PFSK-1 (cell line): ENCODE measurements around the gene ADAMTSL1.

Source experiments
- POLR2AphosphoS5 ChIP-seq: IDR thresholded peaks from 2 replicates; pipeline ENCODE4 v1.6.1; 2012; ENCODE audit warnings: low read depth, mild to moderate bottlenecking, control low read depth, low read length, moderate library complexity
- TAF1 ChIP-seq: IDR thresholded peaks from 2 replicates; pipeline ENCODE4 v1.6.1; 2012; ENCODE audit warnings: low read length, control low read depth, borderline replicate concordance; ENCODE audit not compliant: insufficient read depth
- TF ChIP-seq, protein P1 (sequence below), 2 experiments: IDR thresholded peaks; 2 replicates each; pipeline versions ENCODE4 v1.6.1 to v1.8.0; 2011 to 2012; ENCODE audit warnings: low read depth in 2 of 2, low read length in 2 of 2, control low read depth in 1 of 2, inconsistent platforms in 1 of 2, mild to moderate bottlenecking in 1 of 2, moderate library complexity in 1 of 2; ENCODE audit not compliant: insufficient read depth in 1 of 2

- TF ChIP-seq, protein P1, sequence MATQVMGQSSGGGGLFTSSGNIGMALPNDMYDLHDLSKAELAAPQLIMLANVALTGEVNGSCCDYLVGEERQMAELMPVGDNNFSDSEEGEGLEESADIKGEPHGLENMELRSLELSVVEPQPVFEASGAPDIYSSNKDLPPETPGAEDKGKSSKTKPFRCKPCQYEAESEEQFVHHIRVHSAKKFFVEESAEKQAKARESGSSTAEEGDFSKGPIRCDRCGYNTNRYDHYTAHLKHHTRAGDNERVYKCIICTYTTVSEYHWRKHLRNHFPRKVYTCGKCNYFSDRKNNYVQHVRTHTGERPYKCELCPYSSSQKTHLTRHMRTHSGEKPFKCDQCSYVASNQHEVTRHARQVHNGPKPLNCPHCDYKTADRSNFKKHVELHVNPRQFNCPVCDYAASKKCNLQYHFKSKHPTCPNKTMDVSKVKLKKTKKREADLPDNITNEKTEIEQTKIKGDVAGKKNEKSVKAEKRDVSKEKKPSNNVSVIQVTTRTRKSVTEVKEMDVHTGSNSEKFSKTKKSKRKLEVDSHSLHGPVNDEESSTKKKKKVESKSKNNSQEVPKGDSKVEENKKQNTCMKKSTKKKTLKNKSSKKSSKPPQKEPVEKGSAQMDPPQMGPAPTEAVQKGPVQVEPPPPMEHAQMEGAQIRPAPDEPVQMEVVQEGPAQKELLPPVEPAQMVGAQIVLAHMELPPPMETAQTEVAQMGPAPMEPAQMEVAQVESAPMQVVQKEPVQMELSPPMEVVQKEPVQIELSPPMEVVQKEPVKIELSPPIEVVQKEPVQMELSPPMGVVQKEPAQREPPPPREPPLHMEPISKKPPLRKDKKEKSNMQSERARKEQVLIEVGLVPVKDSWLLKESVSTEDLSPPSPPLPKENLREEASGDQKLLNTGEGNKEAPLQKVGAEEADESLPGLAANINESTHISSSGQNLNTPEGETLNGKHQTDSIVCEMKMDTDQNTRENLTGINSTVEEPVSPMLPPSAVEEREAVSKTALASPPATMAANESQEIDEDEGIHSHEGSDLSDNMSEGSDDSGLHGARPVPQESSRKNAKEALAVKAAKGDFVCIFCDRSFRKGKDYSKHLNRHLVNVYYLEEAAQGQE (IDR thresholded peaks at IDR 0.05; ENCODE audit: insufficient read depth in 1 of 2, low read depth in 2 of 2, low read length in 2 of 2) = no peak
- TF ChIP-seq POLR2AphosphoS5 (no peak), TAF1 (no peak)
Observed at GRCh38 chr9:18786911-18787650, 313.1 kb downstream of the ADAMTSL1 start.
